ENCODE results near the gene RACK1.

Gene RACK1

DNA sequence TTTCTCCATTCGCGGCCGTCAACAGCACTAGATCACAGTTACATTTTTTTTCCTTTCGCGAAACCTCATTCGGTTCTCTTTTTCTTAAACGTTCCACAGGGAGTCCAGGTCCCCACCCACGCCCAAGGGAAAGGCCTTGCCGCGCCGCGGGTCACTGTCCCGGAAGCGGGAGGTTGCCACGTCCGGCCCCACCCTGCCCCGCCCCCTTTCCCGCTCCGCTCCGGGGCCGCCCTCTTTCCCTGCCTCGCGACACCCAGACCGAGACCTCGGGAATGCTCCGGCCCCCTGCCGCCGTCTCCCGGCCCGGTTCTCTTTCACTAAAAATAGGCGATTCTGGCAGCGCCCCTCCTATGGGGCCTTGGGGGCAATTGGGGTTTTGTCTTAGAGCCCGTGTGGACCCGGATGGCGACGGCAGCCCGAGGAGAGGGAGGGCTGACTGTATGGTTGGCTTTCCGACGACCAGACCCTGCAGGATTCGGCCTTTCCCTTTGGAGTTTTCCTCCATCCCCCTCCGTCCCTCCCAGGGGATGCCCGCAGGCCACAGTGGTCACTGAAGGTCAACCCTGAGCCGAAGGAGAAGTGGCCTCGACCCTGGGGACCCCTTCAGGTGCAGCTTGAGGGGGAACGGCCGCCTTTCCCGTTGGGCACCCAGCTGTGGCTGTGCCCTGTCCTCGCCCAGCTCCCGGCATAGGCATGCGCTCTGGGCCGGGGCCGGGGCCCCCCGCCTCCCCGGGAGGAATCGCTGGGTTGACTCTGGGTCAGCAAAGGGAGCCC, 2.8 kb upstream of the RACK1 start:
- Histone ChIP-seq H3K27ac (peak overlapping the region; percentile 78), H3K4me3 (ENCODE audit: low read depth, low read length) (peak overlapping the region; percentile 88), H3K36me3 (replicated peaks) (peaks cover 20% of the 10 kb centered on the region), H3K27me3 (replicated peaks) (no peaks in the 10 kb centered on the region)
- TF ChIP-seq, protein P1, sequence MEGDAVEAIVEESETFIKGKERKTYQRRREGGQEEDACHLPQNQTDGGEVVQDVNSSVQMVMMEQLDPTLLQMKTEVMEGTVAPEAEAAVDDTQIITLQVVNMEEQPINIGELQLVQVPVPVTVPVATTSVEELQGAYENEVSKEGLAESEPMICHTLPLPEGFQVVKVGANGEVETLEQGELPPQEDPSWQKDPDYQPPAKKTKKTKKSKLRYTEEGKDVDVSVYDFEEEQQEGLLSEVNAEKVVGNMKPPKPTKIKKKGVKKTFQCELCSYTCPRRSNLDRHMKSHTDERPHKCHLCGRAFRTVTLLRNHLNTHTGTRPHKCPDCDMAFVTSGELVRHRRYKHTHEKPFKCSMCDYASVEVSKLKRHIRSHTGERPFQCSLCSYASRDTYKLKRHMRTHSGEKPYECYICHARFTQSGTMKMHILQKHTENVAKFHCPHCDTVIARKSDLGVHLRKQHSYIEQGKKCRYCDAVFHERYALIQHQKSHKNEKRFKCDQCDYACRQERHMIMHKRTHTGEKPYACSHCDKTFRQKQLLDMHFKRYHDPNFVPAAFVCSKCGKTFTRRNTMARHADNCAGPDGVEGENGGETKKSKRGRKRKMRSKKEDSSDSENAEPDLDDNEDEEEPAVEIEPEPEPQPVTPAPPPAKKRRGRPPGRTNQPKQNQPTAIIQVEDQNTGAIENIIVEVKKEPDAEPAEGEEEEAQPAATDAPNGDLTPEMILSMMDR (IDR thresholded peaks at IDR 0.05; ENCODE audit: low read depth, low read length, missing control alignments), result no peak
- in situ Hi-C loops (cut with HindIII; ENCODE audit: low pct_ligation_motif_present, low sequenced_read_pairs), result no loop called here
- peak; percentile 80 for DNase-seq

DNA sequence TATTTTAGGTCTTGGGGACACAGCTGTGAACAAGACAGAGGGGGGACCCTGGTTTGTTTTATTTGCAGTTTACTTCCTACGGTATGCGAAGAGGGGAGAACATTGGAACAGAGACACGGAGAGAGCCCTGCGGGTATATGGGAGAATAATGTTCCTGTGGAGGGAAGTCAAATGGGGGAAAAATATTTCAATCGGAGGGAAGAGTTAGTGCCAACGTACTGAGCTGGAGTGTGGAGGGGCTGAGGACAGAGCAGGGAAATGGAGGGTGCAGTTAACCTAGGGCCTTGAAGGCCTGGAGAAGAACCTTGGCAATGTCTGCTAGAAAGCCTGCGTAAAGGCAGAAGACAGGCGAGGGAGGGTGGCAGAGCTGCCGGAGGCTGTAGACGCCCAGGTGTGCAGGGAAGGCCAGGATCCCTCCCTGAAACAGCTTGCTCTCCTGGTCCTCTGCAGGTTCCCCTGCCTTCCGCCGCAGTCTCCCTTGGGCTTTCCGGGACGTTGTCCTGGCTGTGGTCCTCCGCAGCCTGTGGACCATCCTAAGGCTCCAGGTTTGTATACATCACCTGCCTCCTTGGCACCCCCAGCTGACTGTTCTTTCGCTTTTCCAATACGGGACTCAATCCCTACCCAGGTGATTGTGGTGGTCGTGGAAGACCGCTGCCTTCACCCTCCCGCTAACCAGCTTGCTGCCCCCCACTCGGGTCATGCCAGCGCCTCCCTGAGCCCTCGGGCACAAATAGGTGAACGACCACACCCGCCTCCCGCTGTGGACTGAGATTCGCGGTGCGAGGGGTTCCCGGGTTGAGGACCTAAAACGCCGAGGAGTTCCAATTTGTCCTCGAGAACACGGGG, 1.9 kb upstream of the RACK1 start:
- H3K27ac ChIP-seq, result peak overlapping the region; percentile 78
- no peaks in the 10 kb centered on the region for H3K27me3 ChIP-seq (replicated peaks)
- H3K36me3 ChIP-seq (replicated peaks), result peaks cover 28% of the 10 kb centered on the region
- in situ Hi-C loops (cut with HindIII; ENCODE audit: low pct_ligation_motif_present, low sequenced_read_pairs), result no loop called here
- DNase-seq, result no peak
- TF ChIP-seq, protein P1 (IDR thresholded peaks at IDR 0.05; ENCODE audit: low read depth, low read length, missing control alignments), result no peak
- peak overlapping the region; percentile 88 for H3K4me3 ChIP-seq (ENCODE audit: low read depth, low read length)

DNA sequence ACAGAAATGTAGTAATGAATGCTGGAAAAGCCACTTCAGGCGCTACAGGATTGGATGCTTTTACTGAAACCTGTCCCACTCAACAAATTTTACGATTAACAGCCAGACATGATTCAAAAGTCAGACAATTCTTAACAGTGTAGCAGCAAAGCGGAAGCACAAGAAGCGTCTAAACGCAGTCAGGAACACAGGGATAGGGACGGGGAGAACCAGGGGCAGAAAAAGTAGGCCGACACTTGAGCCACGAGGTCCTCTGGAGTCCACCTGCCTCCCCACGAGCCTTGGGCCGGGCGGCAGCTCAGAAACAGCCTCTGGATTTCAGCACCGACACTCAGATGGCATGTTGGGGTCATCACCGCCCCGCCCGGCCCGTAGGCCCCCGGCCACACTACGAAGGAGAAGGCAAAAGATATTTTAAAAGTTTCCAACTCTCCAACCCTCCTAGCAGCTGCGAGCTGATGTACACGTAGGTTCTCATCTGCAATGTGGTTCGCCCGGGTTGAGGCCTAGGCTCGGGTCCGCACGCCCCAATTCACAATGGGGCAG, 615 bp downstream of the RACK1 start:
- Histone ChIP-seq H3K36me3 (replicated peaks) (peaks cover 53% of the 10 kb centered on the region), H3K4me3 (ENCODE audit: low read depth, low read length) (peak overlapping the region; percentile 99), H3K27me3 (replicated peaks) (no peaks in the 10 kb centered on the region), H3K27ac (peak overlapping the region; percentile 94)
- TF ChIP-seq, protein P1 (IDR thresholded peaks at IDR 0.05; ENCODE audit: low read depth, low read length, missing control alignments), result no peak
- in situ Hi-C loops (cut with HindIII; ENCODE audit: low pct_ligation_motif_present, low sequenced_read_pairs), result no loop called here
- DNase-seq, result no peak

DNA sequence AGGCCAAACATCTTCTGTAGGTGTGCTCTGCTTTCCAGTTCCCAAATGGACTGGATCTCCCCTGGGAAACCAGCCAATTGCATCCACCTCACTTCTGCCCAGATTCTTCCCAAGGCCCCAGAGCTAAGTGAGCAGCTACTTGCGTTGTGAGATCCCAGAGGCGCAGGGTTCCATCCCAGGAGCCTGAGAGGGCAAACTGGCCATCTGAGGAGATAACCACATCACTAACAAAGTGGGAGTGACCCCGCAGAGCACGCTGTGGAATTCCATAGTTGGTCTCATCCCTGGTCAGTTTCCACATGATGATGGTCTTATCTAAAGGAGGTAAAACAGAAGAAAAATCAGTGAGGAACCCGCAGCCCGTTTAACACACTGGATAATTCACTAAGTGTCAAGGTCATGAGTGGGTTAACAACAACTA, 1.7 kb downstream of the RACK1 start:
- TF ChIP-seq, protein P1 (IDR thresholded peaks at IDR 0.05; ENCODE audit: low read depth, low read length, missing control alignments), result no peak
- in situ Hi-C loops (cut with HindIII; ENCODE audit: low pct_ligation_motif_present, low sequenced_read_pairs), result no loop called here
- DNase-seq, result no peak
- Histone ChIP-seq H3K4me3 (ENCODE audit: low read depth, low read length) (peak overlapping the region; percentile 99), H3K27ac (peak overlapping the region; percentile 94), H3K36me3 (replicated peaks) (peaks cover 64% of the 10 kb centered on the region), H3K27me3 (replicated peaks) (no peaks in the 10 kb centered on the region)

DNA sequence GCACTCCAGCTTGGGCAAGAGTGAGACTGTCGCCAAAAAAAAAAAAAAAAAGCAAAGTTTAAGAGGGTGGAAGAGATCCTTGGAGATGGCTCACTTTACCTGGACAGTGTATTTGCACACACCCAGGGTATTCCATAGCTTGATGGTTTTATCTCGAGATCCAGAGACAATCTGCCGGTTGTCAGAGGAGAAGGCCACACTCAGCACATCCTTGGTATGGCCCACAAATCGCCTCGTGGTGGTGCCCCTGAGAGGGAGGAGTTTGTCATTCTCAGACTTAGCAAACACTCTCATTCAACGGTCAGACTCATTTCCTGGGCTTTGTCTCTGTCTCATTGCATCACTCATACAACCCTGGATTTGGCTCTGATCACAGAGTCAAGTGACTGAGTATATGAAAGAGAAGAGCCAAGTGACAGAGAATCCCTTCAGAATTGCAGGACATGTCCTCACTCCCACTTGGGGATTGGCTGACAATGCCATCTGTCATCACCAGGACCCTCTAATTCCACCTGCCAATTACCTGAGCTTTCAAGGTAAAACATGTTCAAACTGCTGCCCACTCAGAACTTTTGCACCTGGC, 2.2 kb downstream of the RACK1 start:
- TF ChIP-seq, protein P1 (IDR thresholded peaks at IDR 0.05; ENCODE audit: low read depth, low read length, missing control alignments), result peak; percentile 22
- Histone ChIP-seq H3K27me3 (replicated peaks) (no peaks in the 10 kb centered on the region), H3K27ac (peak overlapping the region; percentile 94), H3K4me3 (ENCODE audit: low read depth, low read length) (peak overlapping the region; percentile 99), H3K36me3 (replicated peaks) (peaks cover 69% of the 10 kb centered on the region)
- in situ Hi-C loops (cut with HindIII; ENCODE audit: low pct_ligation_motif_present, low sequenced_read_pairs), result no loop called here
- peak; percentile 84 for DNase-seq
